ENCODE data around the gene LIN37.

DNA sequence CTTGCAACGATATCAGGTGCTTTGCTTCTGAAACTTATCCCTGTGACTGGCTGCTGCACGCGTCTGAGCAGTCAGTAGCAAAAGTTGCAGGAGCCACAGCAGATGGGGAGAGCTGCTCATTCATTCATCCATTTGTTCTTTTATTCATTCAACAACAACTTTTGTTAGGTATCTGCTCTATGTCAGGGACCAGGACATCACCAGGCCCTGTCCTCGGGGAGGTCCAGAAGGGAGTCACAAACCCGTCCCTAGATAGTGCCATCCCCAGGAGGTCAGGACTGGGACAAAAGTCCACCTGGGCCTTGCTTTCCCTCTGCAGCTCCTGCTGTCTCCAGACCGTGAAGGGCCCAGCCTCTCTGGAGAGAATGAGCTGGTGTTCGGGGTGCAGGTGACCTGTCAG is 29.6 kb downstream of the LIN37 start:
- TF ChIP-seq CTCF (IDR thresholded peaks at IDR 0.05), result no peak
- TF ChIP-seq POLR2A (IDR thresholded peaks at IDR 0.05), result no peak
